ENCODE results near the gene ARMC7. TPM values are rescaled to one million over a fixed set of nuclear protein-coding genes. Genes with fewer than 3 reads are reported as not detected.

The ARMC7 gene
- total RNA-seq, 1 experiment from 2014 or later: 48.7 TPM

DNA sequence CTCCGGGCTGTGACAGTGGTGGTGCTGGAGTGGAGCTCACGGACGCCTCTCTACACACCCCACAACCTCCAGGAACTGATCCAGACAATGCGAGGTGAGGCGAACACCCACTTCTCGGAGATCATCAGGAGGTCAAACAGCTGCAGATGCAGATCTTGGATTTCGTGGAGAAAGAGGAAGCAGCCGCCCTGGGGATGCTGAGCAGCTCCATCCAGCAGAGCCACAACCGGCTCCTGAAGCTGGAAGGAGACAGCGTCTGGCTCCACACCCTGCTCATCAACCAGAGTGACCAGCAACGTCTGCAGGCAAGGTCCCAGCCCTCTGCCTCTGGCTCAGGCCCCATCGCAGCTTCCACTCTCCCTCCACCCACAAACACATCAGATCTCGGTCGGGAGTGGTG lies 35.2 kb upstream of the ARMC7 start:
- ChIA-PET CTCF (interaction anchor here (1.0 kb wide), 1 partner anchor 15 kb away, joined by 4 read pairs; no protein-coding TSS in a partner anchor), POLR2A (interaction anchor here (0.6 kb wide), 1 partner anchor 49 kb away, joined by 5 read pairs; no protein-coding TSS in a partner anchor)
- BruUV-seq (replicated peaks): no TSS peak
- H3K27ac ChIP-seq (ENCODE audit: low read length): no peak overlapping the region
- H3K4me3 ChIP-seq (ENCODE audit: low read depth in 2 of 2, low read length in 2 of 2): no peak overlapping the region
- DNase-seq (ENCODE audit: low read depth, low spot score) (no peak), ATAC-seq (no peak)
- in situ Hi-C loops (cut with HindIII; ENCODE audit: low pct_unique_long_range_greater_than_20kb, low sequenced_read_pairs) (no loop called here), intact Hi-C loops (cut with micrococcal nuclease; ENCODE audit: unreplicated experiment) (no loop called here)
- H3K9me3 ChIP-seq (ENCODE audit: control insufficient read depth, insufficient read depth, low read depth, low read length): no peaks in the 10 kb centered on the region
- no peaks in the 10 kb centered on the region for H3K36me3 ChIP-seq (ENCODE audit: control insufficient read depth, insufficient read depth, low read length)
- no peaks in the 10 kb centered on the region for H3K27me3 ChIP-seq (ENCODE audit: control insufficient read depth, insufficient read depth, low read length)
- TF ChIP-seq TCF7L2 (IDR thresholded peaks at IDR 0.05; ENCODE audit: low read depth, low read length): no peak
- no peak for TF ChIP-seq REST (IDR thresholded peaks at IDR 0.05; ENCODE audit: insufficient read depth in 1 of 2, low read depth in 2 of 2, low read length in 1 of 2)
- H3K4me1 ChIP-seq (ENCODE audit: control insufficient read depth, insufficient read depth, low read length): peaks cover 14% of the 10 kb centered on the region

DNA sequence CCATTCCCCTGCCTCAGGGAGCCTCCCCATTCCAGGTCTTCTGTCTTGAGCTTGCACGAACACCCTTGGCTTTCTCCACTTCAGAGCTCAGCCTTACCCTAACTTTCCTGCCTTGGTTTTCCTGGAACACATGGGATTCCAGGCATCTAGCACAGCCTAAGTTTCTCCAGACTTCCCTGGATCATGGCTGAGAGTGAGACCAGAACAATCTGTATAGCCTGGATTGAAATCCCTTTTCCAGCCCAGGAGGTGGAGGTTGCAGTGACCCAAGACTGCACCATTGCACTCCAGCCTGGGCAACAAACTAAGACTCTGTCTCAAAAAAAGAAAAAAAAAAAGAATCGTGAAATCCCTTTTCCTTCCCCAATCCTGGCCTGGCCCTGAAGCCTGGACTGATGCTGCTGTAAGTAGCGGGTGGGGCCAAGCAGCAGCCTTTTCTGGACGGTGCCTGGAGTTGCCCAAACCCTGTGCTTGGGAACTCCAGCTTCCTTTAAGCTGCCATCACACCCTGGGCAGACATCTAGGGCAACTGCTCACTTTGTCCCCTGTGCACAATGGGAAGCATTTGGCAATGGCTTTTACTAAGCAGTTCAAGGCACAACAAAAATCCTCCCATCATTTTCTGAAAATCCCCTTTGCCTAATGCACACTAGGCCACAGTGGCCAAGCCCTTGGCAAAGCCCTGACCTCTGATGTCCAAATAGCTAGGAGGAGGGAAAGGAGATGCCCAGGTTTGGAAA lies 34.0 kb upstream of the ARMC7 start:
- no peaks in the 10 kb centered on the region for H3K9me3 ChIP-seq (ENCODE audit: control insufficient read depth, insufficient read depth, low read depth, low read length)
- intact Hi-C loops (cut with micrococcal nuclease; ENCODE audit: unreplicated experiment): no loop called here
- ATAC-seq: 0 out of 2 replicates have a peak, but pooled peaks have one; percentile 9
- no peak for DNase-seq (ENCODE audit: low read depth, low spot score)
- no peak overlapping the region for H3K4me3 ChIP-seq (ENCODE audit: low read depth in 2 of 2, low read length in 2 of 2)
- no peaks in the 10 kb centered on the region for H3K36me3 ChIP-seq (ENCODE audit: control insufficient read depth, insufficient read depth, low read length)
- no peaks in the 10 kb centered on the region for H3K27me3 ChIP-seq (ENCODE audit: control insufficient read depth, insufficient read depth, low read length)
- peaks cover 16% of the 10 kb centered on the region for H3K4me1 ChIP-seq (ENCODE audit: control insufficient read depth, insufficient read depth, low read length)
- ChIA-PET CTCF (interaction anchor here (0.6 kb wide), 1 partner anchor 31 kb away, joined by 3 read pairs; no protein-coding TSS in a partner anchor), POLR2A (interaction anchor here (0.5 to 1.1 kb wide), 3 partner anchors 9 to 15 kb away, joined by 3 to 10 read pairs (median 3); no protein-coding TSS in a partner anchor)
- in situ Hi-C loops (cut with HindIII; ENCODE audit: low pct_unique_long_range_greater_than_20kb, low sequenced_read_pairs): no loop called here
- no peak overlapping the region for H3K27ac ChIP-seq (ENCODE audit: low read length)
- no TSS peak for BruUV-seq (replicated peaks)
- no peak for TF ChIP-seq TCF7L2 (IDR thresholded peaks at IDR 0.05; ENCODE audit: low read depth, low read length)
- TF ChIP-seq POLR2AphosphoS5 (IDR thresholded peaks at IDR 0.05; ENCODE audit: low read depth, low read length): no peak
- TF ChIP-seq SIN3A (IDR thresholded peaks at IDR 0.05; ENCODE audit: borderline replicate concordance, insufficient read depth, low read depth, low read length): no peak
- no peak for TF ChIP-seq REST (IDR thresholded peaks at IDR 0.05; ENCODE audit: insufficient read depth in 1 of 2, low read depth in 2 of 2, low read length in 1 of 2)
- TF ChIP-seq, protein P1, sequence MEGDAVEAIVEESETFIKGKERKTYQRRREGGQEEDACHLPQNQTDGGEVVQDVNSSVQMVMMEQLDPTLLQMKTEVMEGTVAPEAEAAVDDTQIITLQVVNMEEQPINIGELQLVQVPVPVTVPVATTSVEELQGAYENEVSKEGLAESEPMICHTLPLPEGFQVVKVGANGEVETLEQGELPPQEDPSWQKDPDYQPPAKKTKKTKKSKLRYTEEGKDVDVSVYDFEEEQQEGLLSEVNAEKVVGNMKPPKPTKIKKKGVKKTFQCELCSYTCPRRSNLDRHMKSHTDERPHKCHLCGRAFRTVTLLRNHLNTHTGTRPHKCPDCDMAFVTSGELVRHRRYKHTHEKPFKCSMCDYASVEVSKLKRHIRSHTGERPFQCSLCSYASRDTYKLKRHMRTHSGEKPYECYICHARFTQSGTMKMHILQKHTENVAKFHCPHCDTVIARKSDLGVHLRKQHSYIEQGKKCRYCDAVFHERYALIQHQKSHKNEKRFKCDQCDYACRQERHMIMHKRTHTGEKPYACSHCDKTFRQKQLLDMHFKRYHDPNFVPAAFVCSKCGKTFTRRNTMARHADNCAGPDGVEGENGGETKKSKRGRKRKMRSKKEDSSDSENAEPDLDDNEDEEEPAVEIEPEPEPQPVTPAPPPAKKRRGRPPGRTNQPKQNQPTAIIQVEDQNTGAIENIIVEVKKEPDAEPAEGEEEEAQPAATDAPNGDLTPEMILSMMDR (IDR thresholded peaks at IDR 0.05): no peak
